HEK293T (cell line): Measurements from ENCODE around the gene DIPK1A.

Source experiments
- CTCF ChIA-PET: fragments of 350-600 bp; formaldehyde crosslinking; extraction: SDS; loops from one replicate; lab custom pipeline; 2021; ENCODE audit warnings: antibody characterized with exemption, inconsistent platforms; lab: Yijun Ruan, JAX
- POLR2A ChIA-PET: fragments of 350-600 bp; formaldehyde crosslinking; extraction: SDS; loops from one replicate; lab custom pipeline; 2020; ENCODE audit warnings: antibody characterized with exemption, inconsistent platforms; lab: Yijun Ruan, JAX
- DNase-seq: peaks from one replicate; pipeline ENCODE4 v3.0.0; 2012; ENCODE audit warnings: mixed read lengths; ENCODE audit errors: extremely low spot score
- ARNT ChIP-seq: fragments of 450-650 bp; IDR thresholded peaks from 2 replicates; pipeline ENCODE4 v1.6.1; 2017; ENCODE audit warnings: mild to moderate bottlenecking
- BHLHE40 ChIP-seq: fragments of 450-650 bp; IDR thresholded peaks from 2 replicates; pipeline ENCODE4 v1.6.1; 2016; ENCODE audit warnings: mild to moderate bottlenecking, moderate library complexity, borderline replicate concordance
- CTBP1 ChIP-seq: fragments of 450-650 bp; IDR thresholded peaks from 2 replicates; pipeline ENCODE4 v1.6.1; 2016; ENCODE audit warnings: borderline replicate concordance
- ELF4 ChIP-seq: fragments of 450-650 bp; IDR thresholded peaks from 2 replicates; pipeline ENCODE4 v1.6.1; 2017; ENCODE audit warnings: antibody characterized with exemption
- FOXA1 ChIP-seq: fragments of 450-650 bp; IDR thresholded peaks from 2 replicates; pipeline ENCODE4 v1.6.1; 2016; ENCODE audit warnings: mild to moderate bottlenecking
- FOXK2 ChIP-seq: fragments of 450-650 bp; IDR thresholded peaks from 2 replicates; pipeline ENCODE4 v1.6.1; 2016; ENCODE audit warnings: mild to moderate bottlenecking
- FOXM1 ChIP-seq: fragments of 450-650 bp; IDR thresholded peaks from 2 replicates; pipeline ENCODE4 v1.6.1; 2017; ENCODE audit warnings: mild to moderate bottlenecking, borderline replicate concordance
- HDGF ChIP-seq: fragments of 450-650 bp; IDR thresholded peaks from 2 replicates; pipeline ENCODE4 v1.6.1; 2017; ENCODE audit warnings: antibody characterized with exemption, borderline replicate concordance
- L3MBTL2 ChIP-seq: fragments of 450-650 bp; conservative IDR thresholded peaks from 2 replicates; pipeline ENCODE4 v1.6.1; 2016; ENCODE audit warnings: mild to moderate bottlenecking
- LEF1 ChIP-seq: fragments of 450-650 bp; IDR thresholded peaks from 2 replicates; pipeline ENCODE4 v1.6.1; 2017; ENCODE audit warnings: mild to moderate bottlenecking, borderline replicate concordance
- NFRKB ChIP-seq: fragments of 450-650 bp; IDR thresholded peaks from 2 replicates; pipeline ENCODE4 v1.6.1; 2016; ENCODE audit warnings: mild to moderate bottlenecking, moderate library complexity
- SP1 ChIP-seq: fragments of 450-650 bp; IDR thresholded peaks from 2 replicates; pipeline ENCODE4 v1.6.1; 2017
- SUZ12 ChIP-seq: fragments of 450-650 bp; IDR thresholded peaks from 2 replicates; pipeline ENCODE4 v1.6.1; 2016; ENCODE audit warnings: mild to moderate bottlenecking
- TARDBP ChIP-seq: fragments of 450-650 bp; IDR thresholded peaks from 2 replicates; pipeline ENCODE4 v1.6.1; 2016
- ZNF384 ChIP-seq: fragments of 450-650 bp; IDR thresholded peaks from 2 replicates; pipeline ENCODE4 v1.6.1; 2016
- TF ChIP-seq, protein P1 (sequence below): fragments of 450-650 bp; IDR thresholded peaks from 2 replicates; pipeline ENCODE4 v1.6.1; 2016

Gene DIPK1A

DNA sequence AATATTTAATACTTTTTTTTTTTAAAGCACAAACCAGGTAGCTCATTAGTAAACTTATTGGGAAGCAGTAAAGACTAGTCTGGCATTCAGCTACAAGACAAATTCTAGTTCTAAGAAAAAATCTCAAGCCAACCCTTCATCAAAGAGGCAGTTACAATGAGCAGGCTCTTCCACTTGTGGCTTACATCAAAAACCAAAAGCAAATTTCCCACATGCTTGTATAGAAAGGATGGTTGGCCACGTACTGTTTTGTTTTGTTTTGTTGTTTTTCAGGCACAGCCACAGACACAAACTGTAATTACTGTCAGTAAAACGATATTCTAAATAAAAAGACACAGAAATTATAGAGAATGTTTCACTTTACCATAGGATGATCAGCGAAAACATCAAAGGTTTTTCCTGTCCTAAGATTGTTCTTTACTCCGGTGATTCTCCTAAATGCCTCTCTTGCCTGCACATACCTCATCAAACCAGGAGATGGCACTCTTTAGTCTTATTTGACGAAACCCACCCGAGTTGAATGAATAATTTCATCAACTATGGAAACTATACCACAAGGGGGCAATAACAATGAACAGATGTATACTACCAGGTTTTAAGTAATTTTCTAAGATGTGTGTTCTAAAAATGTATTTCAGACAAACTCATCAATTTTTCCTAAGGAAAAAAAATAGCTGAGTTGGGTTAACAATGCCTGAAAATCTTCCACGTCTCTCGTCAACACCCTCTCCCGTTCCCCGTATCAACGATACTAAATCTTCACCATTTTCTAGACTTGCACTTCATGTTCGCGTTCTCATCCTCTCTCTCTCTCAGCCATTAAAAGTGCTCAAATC, 102.5 kb downstream of the DIPK1A start:
- CTCF ChIA-PET = interaction anchor here (0.6 to 2.6 kb wide), 19 partner anchors 10 to 203 kb away, joined by 3 to 55 read pairs (median 5); no protein-coding TSS in a partner anchor
- POLR2A ChIA-PET = interaction anchor here (1.0 kb wide), 1 partner anchor 102 kb away, joined by 4 read pairs; the partner anchor contains the start of gene DIPK1A
- DNase-seq = peak; percentile 73
- TF ChIP-seq LEF1 (0 out of 2 replicates have a peak, but pooled peaks have one; percentile 67), FOXA1 (no peak), CTBP1 (0 out of 2 replicates have a peak, but pooled peaks have one; percentile 9), FOXM1 (no peak)

DNA sequence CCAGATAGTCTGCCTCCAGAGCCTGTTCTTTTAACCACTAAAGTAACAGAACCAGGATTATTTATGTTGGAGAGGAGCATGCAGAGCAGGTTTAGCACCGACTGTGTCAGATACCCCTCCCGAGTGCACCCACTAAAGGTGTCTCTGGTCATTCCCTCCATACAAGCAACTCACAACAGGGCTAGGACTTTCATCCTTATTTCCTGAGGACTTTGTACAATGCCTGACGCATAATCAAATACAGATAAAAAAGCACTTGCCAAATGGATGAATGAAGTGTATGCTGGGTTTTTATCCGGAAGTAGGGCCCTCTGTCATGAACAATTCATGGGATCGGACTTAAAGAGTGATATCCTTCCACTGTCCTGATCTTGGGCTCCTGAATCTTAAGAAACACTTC, 103.4 kb downstream of the DIPK1A start:
- TF ChIP-seq FOXM1 (no peak), ELF4 (no peak), CTBP1 (no peak), LEF1 (no peak), TARDBP (no peak), NFRKB (no peak), ZNF384 (no peak)
- TF ChIP-seq, protein P1, sequence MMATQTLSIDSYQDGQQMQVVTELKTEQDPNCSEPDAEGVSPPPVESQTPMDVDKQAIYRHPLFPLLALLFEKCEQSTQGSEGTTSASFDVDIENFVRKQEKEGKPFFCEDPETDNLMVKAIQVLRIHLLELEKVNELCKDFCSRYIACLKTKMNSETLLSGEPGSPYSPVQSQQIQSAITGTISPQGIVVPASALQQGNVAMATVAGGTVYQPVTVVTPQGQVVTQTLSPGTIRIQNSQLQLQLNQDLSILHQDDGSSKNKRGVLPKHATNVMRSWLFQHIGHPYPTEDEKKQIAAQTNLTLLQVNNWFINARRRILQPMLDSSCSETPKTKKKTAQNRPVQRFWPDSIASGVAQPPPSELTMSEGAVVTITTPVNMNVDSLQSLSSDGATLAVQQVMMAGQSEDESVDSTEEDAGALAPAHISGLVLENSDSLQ = no peak
- ChIA-PET CTCF (interaction anchor here (0.6 to 2.6 kb wide), 7 partner anchors 30 to 204 kb away, joined by 3 to 55 read pairs (median 3); no protein-coding TSS in a partner anchor), POLR2A (no interaction called here)
- DNase-seq = no peak

DNA sequence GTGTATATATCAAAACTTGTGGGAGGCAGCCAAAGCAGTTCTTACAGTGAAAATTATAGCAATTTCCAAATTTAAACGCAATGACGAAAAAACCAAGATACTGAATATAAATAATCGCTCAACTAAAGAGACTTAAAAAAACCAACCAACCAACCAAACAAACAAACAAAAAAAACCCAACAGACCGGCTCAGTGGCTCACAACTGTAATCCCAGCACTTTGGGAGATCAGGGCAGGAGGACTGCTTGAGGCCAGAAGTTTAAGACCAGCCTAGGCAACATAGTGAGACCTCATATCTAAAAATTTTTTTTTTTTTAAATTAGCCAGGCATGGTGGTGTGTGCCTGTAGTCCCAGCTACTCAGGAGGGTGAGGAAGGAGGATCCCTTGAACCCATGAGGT, 106.0 kb downstream of the DIPK1A start:
- ChIA-PET POLR2A (no interaction called here), CTCF (no interaction called here)
- DNase-seq = no peak
- no peak for TF ChIP-seq LEF1
- no peak for TF ChIP-seq FOXK2
- TF ChIP-seq SP1 = no peak
- TF ChIP-seq ZNF384 = no peak
- TF ChIP-seq ELF4 = no peak
- no peak for TF ChIP-seq CTBP1
- no peak for TF ChIP-seq HDGF
- TF ChIP-seq NFRKB = no peak
- TF ChIP-seq L3MBTL2 = no peak
- no peak for TF ChIP-seq FOXM1
- no peak for TF ChIP-seq ARNT
- no peak for TF ChIP-seq FOXA1
- TF ChIP-seq SUZ12 = no peak
- no peak for TF ChIP-seq BHLHE40
- TF ChIP-seq, protein P1 = no peak
- no peak for TF ChIP-seq TARDBP

DNA sequence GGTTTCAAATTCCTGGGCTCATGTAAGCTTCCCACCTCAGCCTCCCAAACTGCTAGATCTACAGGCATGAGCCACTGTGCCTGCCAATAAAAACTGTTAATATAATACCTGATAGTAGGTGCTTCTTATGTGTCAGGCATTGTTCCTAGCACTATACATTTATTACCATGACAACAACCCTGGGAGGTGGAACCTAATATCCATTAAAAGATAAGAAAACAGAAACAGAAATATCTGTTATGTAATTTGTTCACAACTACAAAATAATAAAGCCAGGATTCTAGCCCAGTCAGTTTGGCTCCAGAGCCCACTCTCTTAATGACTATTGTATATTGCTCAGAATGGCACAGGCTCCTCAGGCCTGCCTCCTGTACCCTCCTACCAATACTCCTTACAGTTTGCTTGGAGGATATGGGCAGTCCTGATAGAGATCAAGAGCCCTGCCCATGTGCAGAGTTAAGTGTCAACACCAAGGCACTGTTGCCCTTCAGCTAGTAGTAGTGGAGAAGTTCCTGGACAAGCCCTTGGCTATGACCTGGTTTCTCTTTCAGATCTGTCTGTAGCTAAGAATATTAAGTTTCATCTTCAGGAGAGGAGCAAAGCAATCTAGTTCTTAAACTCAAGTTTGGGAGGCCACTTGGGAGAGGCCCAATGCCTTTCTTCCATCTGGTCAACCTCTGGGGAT, 107.0 kb downstream of the DIPK1A start:
- no peak for DNase-seq
- POLR2A ChIA-PET = no interaction called here
- TF ChIP-seq SP1 = no peak
- TF ChIP-seq SUZ12 = no peak
- TF ChIP-seq ZNF384 = no peak
- no peak for TF ChIP-seq LEF1
- TF ChIP-seq ELF4 = no peak
- TF ChIP-seq, protein P1 = no peak
- no peak for TF ChIP-seq FOXA1
- no peak for TF ChIP-seq L3MBTL2
- TF ChIP-seq CTBP1 = no peak
- TF ChIP-seq BHLHE40 = no peak
- TF ChIP-seq NFRKB = no peak
- TF ChIP-seq HDGF = no peak
- no peak for TF ChIP-seq FOXM1
- no peak for TF ChIP-seq TARDBP
- TF ChIP-seq FOXK2 = no peak
- CTCF ChIA-PET = interaction anchor here (0.6 to 1.2 kb wide), 2 partner anchors 140 to 148 kb away, joined by 3 read pairs; no protein-coding TSS in a partner anchor

DNA sequence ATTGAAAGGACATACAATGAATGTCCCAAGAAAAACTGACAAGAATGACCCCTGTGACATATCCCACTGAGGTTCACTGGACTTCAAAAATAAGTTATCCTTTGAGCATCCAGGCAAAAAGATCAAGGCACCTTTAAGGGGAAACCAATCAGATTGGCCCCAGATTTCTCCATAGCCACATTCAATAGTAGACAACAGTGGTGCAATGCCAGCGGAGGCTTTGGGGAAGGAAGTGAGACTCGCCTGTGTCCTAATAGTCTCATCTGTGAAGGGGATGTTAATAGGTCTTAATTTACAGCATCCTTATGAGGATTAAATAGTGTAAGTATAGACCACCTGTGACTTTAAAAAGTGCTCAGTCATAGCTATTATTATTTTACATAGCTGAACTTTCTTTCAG, 108.0 kb downstream of the DIPK1A start:
- TF ChIP-seq CTBP1 (no peak), LEF1 (no peak), SP1 (no peak), NFRKB (no peak), FOXK2 (no peak), ARNT (no peak), TARDBP (no peak), L3MBTL2 (no peak)
- TF ChIP-seq, protein P1 = no peak
- ChIA-PET CTCF (interaction anchor here (1.2 to 1.4 kb wide), 2 partner anchors 141 kb away, joined by 3 to 5 read pairs; no protein-coding TSS in a partner anchor), POLR2A (interaction anchor here (0.7 kb wide), 1 partner anchor 10 kb away, joined by 3 read pairs; no protein-coding TSS in a partner anchor)
- no peak for DNase-seq
